ENCODE results near the gene ZNF423.

The ZNF423 gene

DNA sequence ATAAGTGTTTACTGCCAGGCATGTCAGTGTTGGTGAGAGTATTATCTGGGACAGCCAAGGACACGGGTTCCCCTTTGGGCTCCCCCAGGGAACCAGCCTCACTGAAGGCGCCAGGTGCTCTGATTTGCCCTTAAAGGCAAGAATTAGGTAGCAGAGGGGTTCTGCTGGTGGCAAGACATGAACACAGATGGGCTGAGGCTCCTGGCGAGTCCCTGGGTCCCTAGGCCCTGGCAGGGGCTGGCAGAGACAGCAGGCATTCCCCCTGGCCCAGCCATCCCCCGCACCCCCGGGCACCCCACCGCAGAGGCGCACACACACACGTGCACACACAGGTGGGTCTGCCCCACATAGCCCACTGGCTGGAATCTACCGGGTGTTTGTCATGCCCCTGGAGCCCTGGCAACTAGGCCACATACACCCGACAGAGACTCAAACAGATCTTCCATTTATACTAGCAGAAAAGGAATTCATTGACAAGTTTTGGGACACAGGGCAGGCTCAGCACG is 329.0 kb downstream of the ZNF423 start:
- H3K36me3 ChIP-seq (ENCODE audit: control insufficient read depth, insufficient read depth, low read length): no peaks in the 10 kb centered on the region
- H3K9me3 ChIP-seq (ENCODE audit: control insufficient read depth, low read length): no peaks in the 10 kb centered on the region
- H3K4me3 ChIP-seq (ENCODE audit: low read length): no peak overlapping the region
- H3K27me3 ChIP-seq (ENCODE audit: control insufficient read depth, insufficient read depth, low read length): peaks cover 2% of the 10 kb centered on the region
- H3K4me1 ChIP-seq (ENCODE audit: control insufficient read depth, insufficient read depth, low read length): no peaks in the 10 kb centered on the region
- no peak overlapping the region for H3K9ac ChIP-seq (ENCODE audit: low read length)

DNA sequence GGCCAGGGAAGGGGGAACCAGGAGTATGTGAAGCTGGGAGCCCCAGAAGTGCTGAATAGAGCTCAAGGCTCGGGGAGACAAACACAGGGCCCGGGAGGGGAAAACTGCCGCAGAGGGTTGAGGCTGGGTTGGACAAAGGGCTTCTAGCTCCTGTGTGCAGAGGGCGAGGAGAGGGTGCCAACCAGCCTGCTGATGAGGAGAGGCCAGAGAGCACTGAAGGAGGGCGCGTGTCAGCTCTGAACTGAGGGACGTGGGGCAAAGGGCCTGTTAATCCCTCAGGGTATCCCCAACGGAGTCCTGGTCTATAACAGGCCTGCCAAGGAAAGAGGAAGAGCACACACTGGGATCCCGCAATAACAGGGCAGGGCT is 331.0 kb downstream of the ZNF423 start:
- H3K27me3 ChIP-seq (ENCODE audit: control insufficient read depth, insufficient read depth, low read length): peaks cover 2% of the 10 kb centered on the region
- H3K9ac ChIP-seq (ENCODE audit: low read length): no peak overlapping the region
- no peaks in the 10 kb centered on the region for H3K36me3 ChIP-seq (ENCODE audit: control insufficient read depth, insufficient read depth, low read length)
- H3K4me3 ChIP-seq (ENCODE audit: low read length): no peak overlapping the region
- H3K4me1 ChIP-seq (ENCODE audit: control insufficient read depth, insufficient read depth, low read length): no peaks in the 10 kb centered on the region
- no peaks in the 10 kb centered on the region for H3K9me3 ChIP-seq (ENCODE audit: control insufficient read depth, low read length)

DNA sequence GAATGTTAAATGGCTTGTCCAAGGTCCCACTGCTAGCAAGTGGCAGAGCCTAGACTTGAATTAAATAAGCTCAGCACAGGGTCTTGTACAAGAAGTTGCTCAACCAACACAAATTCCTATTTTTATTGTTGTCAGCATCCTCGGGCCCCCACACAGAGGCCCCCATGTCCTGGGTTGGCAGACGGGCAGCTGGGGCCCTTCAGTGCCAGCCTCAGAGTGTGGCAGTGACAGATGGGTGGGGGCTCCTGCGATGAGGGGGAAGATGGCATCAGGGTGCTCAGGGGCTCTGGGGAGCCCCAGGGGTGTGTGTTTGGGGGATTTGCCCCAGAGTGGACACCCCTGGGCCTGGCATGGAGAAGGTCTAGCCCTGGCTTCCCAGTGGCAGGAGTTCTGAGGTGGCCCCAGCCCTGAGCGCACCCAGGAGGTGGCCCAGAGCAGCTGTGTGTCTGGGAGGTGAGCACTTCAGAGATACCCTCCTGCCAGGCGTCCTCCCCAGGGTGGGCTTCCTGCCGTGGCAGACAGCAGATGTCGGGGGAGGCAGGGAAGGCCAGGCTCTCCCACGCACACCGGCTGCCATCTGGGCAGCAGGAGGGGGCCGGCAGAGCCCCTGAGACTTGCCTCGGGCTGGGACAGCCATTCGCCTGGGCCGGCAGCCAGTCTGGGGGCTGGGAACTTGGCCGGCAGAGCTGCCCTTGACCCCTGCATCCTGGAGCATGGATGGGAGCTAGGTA is 331.5 kb downstream of the ZNF423 start:
- H3K4me1 ChIP-seq (ENCODE audit: control insufficient read depth, insufficient read depth, low read length): no peaks in the 10 kb centered on the region
- no peaks in the 10 kb centered on the region for H3K36me3 ChIP-seq (ENCODE audit: control insufficient read depth, insufficient read depth, low read length)
- no peak overlapping the region for H3K4me3 ChIP-seq (ENCODE audit: low read length)
- peaks cover 2% of the 10 kb centered on the region for H3K27me3 ChIP-seq (ENCODE audit: control insufficient read depth, insufficient read depth, low read length)
- no peaks in the 10 kb centered on the region for H3K9me3 ChIP-seq (ENCODE audit: control insufficient read depth, low read length)
- no peak overlapping the region for H3K9ac ChIP-seq (ENCODE audit: low read length)

DNA sequence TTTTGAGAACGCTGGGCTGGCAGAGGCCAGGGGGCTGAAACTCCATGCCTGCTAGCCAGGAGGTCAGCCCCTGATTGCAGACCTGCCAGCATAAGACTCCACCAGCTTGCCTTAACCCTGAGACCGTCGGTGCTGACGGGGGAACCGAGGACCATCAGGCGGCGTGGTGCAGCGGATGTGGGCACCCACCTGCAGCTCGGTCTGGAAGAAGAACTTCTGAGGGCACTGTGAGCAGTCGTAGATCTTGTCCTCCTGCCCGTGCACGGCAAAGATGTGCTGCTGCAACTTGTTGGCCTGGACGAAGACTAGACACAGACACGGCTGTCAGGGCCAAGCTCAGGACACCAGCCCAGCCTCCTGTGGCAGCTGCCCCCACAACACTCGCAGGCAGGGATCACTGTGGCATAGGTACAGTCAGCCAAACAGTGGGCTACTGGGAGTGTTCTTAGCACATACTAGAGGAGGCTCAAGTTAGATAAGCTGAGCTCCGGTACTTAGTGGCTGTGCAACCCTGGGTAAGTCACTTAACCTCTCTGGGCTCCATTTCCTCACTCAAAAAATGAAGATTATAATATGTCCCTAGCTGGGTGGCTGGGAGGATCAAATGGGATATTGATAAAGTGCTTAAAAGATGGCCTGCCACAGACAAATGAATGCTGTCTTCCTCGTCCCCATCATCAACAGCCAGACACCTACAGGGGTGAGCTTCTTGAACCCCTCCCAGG is 332.3 kb downstream of the ZNF423 start:
- Histone ChIP-seq H3K4me1 (ENCODE audit: control insufficient read depth, insufficient read depth, low read length) (no peaks in the 10 kb centered on the region), H3K9me3 (ENCODE audit: control insufficient read depth, low read length) (no peaks in the 10 kb centered on the region), H3K4me3 (ENCODE audit: low read length) (no peak overlapping the region), H3K9ac (ENCODE audit: low read length) (no peak overlapping the region), H3K27me3 (ENCODE audit: control insufficient read depth, insufficient read depth, low read length) (no peaks in the 10 kb centered on the region), H3K36me3 (ENCODE audit: control insufficient read depth, insufficient read depth, low read length) (no peaks in the 10 kb centered on the region)

DNA sequence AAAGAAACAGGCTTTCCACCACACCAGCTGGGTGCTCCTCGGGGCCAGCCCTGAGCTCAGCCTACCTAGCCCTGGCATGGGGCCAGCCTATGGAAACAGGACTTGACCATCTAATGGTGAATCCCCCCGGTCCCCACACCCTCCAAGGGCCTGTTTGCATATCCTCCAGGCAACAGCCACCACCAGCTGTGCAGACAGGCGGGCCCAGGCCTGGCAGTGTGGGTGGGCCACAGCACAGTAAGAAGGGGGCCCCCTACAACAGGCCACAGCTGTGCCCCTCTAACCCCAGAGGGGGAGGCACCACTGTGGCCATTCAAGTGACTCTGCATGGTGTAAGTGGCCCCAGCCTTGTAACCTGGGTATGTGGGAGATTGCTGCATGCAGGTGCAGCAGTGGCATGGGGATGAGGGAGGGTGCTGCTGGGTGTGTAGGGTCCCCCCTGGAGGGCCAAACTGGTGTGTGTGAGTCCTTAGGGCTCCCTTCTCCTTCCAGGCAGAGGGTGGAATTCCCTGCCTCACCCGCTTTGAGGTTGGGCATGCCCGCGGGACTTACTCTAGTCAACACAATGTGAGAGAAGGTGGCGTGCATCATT is 334.1 kb downstream of the ZNF423 start:
- no peaks in the 10 kb centered on the region for H3K27me3 ChIP-seq (ENCODE audit: control insufficient read depth, insufficient read depth, low read length)
- no peaks in the 10 kb centered on the region for H3K36me3 ChIP-seq (ENCODE audit: control insufficient read depth, insufficient read depth, low read length)
- no peaks in the 10 kb centered on the region for H3K4me1 ChIP-seq (ENCODE audit: control insufficient read depth, insufficient read depth, low read length)
- no peak overlapping the region for H3K4me3 ChIP-seq (ENCODE audit: low read length)
- H3K9me3 ChIP-seq (ENCODE audit: control insufficient read depth, low read length): no peaks in the 10 kb centered on the region
- no peak overlapping the region for H3K9ac ChIP-seq (ENCODE audit: low read length)

DNA sequence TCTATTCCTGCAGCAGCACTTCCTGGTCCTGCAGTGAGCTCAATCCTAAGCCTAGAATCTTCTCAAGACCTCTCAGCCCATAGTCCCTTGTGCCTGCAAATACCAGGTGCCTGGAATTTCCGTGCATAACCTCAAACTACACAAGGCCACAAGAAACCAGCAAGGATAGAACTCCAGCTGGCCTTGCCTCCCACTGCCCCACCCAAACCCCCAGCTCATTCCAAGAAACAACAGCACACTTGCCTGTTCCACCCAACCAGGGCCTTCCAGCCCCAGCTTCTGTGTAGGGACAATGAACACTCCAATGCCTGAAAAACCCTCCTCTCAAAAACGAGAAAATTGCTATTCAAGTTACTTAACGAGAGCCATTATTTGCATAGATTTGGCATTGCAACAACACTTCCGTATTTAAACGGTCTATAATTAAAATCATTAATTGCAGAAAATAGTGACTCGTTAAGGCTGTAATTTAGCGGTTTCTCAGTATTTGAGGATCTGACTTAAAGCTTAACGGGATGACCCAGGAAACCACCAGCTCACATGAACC is 335.3 kb downstream of the ZNF423 start:
- no peaks in the 10 kb centered on the region for H3K27me3 ChIP-seq (ENCODE audit: control insufficient read depth, insufficient read depth, low read length)
- H3K9ac ChIP-seq (ENCODE audit: low read length): no peak overlapping the region
- no peaks in the 10 kb centered on the region for H3K4me1 ChIP-seq (ENCODE audit: control insufficient read depth, insufficient read depth, low read length)
- H3K9me3 ChIP-seq (ENCODE audit: control insufficient read depth, low read length): no peaks in the 10 kb centered on the region
- H3K4me3 ChIP-seq (ENCODE audit: low read length): no peak overlapping the region
- no peaks in the 10 kb centered on the region for H3K36me3 ChIP-seq (ENCODE audit: control insufficient read depth, insufficient read depth, low read length)

DNA sequence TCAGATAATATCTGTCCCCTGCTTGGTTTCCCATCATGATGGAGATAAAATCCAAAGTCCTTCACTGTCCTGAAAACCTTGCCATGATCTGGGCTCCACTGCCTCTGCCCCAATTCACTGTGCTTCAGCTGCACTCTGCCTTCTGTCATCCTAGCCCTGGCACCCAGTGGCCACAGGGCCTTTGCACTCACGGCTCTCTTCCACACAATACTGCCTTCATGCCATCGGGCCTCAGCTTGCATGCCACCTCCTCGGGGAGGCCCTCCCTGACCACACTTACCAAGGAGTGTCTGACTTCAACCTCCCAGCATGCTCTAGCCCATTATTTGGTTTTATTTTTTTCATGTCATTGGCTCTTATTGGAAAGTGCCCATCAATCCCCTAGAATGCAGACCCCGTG is 336.2 kb downstream of the ZNF423 start:
- H3K9me3 ChIP-seq (ENCODE audit: control insufficient read depth, low read length): no peaks in the 10 kb centered on the region
- no peaks in the 10 kb centered on the region for H3K27me3 ChIP-seq (ENCODE audit: control insufficient read depth, insufficient read depth, low read length)
- H3K36me3 ChIP-seq (ENCODE audit: control insufficient read depth, insufficient read depth, low read length): no peaks in the 10 kb centered on the region
- no peak overlapping the region for H3K9ac ChIP-seq (ENCODE audit: low read length)
- H3K4me3 ChIP-seq (ENCODE audit: low read length): no peak overlapping the region
- no peaks in the 10 kb centered on the region for H3K4me1 ChIP-seq (ENCODE audit: control insufficient read depth, insufficient read depth, low read length)

DNA sequence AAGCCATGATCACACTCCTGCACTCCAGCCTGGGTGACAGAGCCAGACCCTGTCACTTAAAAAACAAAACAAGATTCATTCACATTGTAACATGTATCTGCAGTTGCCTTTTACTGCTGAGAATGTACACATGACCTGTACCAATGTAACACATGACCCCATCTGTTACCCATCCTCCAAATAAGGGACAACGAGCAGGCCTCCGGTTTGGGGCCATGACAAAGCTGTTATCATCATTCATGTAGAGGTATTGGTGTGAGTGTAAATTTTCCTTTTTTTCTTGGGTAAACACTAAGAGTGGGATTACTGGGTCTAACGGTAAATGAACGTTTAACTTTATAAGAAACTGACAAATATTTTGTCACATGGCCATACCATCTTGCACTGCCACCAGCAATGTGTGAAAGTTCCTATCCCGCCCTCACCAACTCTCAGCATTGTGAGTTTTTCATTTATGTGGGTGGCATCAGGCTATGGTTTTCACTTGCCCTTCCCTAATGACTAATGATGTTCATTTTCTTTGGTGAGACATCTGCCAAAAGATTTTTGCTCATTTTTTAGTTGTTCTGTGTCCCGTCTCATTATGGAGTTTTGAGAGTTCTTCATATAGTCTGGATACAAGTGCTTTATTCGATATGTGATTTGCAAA is 336.8 kb downstream of the ZNF423 start:
- Histone ChIP-seq H3K4me3 (ENCODE audit: low read length) (no peak overlapping the region), H3K27me3 (ENCODE audit: control insufficient read depth, insufficient read depth, low read length) (no peaks in the 10 kb centered on the region), H3K9me3 (ENCODE audit: control insufficient read depth, low read length) (no peaks in the 10 kb centered on the region), H3K4me1 (ENCODE audit: control insufficient read depth, insufficient read depth, low read length) (no peaks in the 10 kb centered on the region), H3K36me3 (ENCODE audit: control insufficient read depth, insufficient read depth, low read length) (no peaks in the 10 kb centered on the region), H3K9ac (ENCODE audit: low read length) (no peak overlapping the region)

DNA sequence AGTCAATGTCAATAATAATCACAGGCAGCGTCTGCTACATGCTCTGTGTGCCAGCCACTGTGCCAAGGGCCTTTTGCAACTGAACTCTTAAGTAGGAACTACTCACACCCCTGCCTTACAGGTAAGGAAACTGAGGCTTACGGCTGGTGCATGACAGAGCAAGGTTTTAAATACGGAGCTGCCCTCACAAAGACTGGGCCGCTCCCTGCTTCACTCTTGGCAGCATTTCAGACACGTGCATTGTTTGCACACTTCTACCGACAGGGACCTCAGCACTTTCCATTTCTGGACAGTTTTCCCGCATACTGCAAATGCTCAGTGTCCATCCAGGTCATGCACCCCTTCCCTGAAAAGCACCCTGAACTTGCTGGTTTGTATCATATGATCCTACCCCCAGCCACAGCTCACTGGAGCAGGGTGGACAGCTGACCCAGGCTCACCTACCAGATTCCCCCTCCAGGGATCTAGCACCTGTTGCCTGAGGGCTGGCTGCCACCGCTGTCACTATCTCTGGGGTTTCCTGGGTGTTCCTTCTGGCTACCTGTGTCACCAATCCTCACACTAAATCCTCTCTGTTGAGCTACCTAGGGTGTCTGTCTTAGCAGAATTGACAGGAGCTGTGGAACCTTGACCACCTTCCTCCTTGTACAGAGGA is 339.4 kb downstream of the ZNF423 start:
- H3K9ac ChIP-seq (ENCODE audit: low read length): no peak overlapping the region
- H3K36me3 ChIP-seq (ENCODE audit: control insufficient read depth, insufficient read depth, low read length): no peaks in the 10 kb centered on the region
- H3K27me3 ChIP-seq (ENCODE audit: control insufficient read depth, insufficient read depth, low read length): no peaks in the 10 kb centered on the region
- H3K9me3 ChIP-seq (ENCODE audit: control insufficient read depth, low read length): no peaks in the 10 kb centered on the region
- no peak overlapping the region for H3K4me3 ChIP-seq (ENCODE audit: low read length)
- no peaks in the 10 kb centered on the region for H3K4me1 ChIP-seq (ENCODE audit: control insufficient read depth, insufficient read depth, low read length)

DNA sequence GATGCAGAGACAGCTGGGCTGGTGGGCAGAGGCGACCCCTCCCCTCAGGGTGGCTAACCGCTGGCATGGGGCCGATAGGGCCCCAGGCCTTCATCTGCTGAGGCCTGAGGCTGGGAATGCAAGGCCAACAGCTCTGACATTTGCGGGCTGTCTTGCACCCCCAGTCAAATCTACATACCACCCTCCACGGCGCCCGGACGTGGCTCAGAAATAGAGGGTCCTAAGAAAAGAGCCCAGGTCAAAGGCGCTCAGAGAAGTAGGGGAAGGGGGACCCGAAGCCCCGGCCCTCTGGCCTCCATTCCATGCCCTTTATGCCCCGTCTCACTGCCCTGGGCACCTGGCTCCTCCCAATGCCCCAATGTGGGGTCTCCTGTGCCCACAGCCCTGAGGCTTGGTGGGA is 340.1 kb downstream of the ZNF423 start:
- no peak overlapping the region for H3K9ac ChIP-seq (ENCODE audit: low read length)
- no peaks in the 10 kb centered on the region for H3K27me3 ChIP-seq (ENCODE audit: control insufficient read depth, insufficient read depth, low read length)
- H3K4me3 ChIP-seq (ENCODE audit: low read length): no peak overlapping the region
- no peaks in the 10 kb centered on the region for H3K4me1 ChIP-seq (ENCODE audit: control insufficient read depth, insufficient read depth, low read length)
- no peaks in the 10 kb centered on the region for H3K36me3 ChIP-seq (ENCODE audit: control insufficient read depth, insufficient read depth, low read length)
- H3K9me3 ChIP-seq (ENCODE audit: control insufficient read depth, low read length): no peaks in the 10 kb centered on the region

DNA sequence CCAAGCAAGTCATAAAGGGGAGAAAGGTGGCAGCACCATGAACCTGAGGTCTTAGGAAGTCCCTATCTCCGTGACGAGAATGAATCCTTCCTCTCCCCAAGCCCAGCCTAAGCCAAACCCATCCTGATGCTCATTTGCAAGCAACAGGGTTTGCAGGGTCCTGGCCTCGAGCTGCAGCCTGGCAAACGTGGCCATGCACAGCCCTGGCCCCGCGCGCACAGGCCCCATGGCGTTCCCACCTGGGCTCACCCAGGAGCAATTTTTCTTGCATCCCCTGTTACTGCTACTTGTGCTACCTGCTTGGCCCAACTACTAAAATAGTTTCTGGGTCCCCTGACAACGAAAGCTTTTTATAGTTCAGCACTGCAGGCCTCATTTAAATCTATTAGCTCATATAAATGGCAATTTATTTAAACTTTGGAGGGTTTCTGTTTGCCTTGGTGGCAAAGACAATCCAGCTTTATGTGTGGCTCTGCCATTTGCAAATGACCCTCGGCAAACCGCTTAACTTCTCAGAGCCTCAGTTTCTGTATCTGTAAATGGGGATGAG is 340.8 kb downstream of the ZNF423 start:
- Histone ChIP-seq H3K9me3 (ENCODE audit: control insufficient read depth, low read length) (no peaks in the 10 kb centered on the region), H3K27me3 (ENCODE audit: control insufficient read depth, insufficient read depth, low read length) (no peaks in the 10 kb centered on the region), H3K4me1 (ENCODE audit: control insufficient read depth, insufficient read depth, low read length) (no peaks in the 10 kb centered on the region), H3K9ac (ENCODE audit: low read length) (no peak overlapping the region), H3K36me3 (ENCODE audit: control insufficient read depth, insufficient read depth, low read length) (no peaks in the 10 kb centered on the region), H3K4me3 (ENCODE audit: low read length) (no peak overlapping the region)

Data from mucosa of stomach (tissue), 1 donor.